ENCODE results near the gene ABHD11.
"Not testable (repeated sequence)": the region's sequence is repeated elsewhere in the genome, so short reads cannot be mapped to it uniquely, and the experiment has no call there.

Gene ABHD11

GRCh38 chr7:73722785-73723184, 15.8 kb downstream of the ABHD11 start:
- Histone ChIP-seq H3K9me3 (ENCODE audit: control insufficient read depth, insufficient read depth, low read length) (no peaks in the 10 kb centered on the region), H3K27ac (ENCODE audit: low read depth, low read length) (no peak overlapping the region), H3K4me1 (ENCODE audit: control insufficient read depth, low read length) (peaks cover 23% of the 10 kb centered on the region), H3K4me2 (ENCODE audit: low read length) (no peak overlapping the region), H3K36me3 (ENCODE audit: control insufficient read depth, low read length) (no peaks in the 10 kb centered on the region), H3K79me2 (ENCODE audit: control insufficient read depth, low read length) (peaks cover 11% of the 10 kb centered on the region), H3K27me3 (ENCODE audit: control insufficient read depth, low read length) (peaks cover 45% of the 10 kb centered on the region), H3F3A (ENCODE audit: control insufficient read depth, insufficient read depth) (no peaks in the 10 kb centered on the region), H3K9me2 (replicated peaks; ENCODE audit: control insufficient read depth, low read length) (no peaks in the 10 kb centered on the region), H3K4me3 (ENCODE audit: low read length) (no peak overlapping the region), H4K20me1 (ENCODE audit: control insufficient read depth, insufficient read depth, low read depth, low read length) (peaks cover 11% of the 10 kb centered on the region; the same call in 1 of the 2 replicates)
- no peak for TF ChIP-seq CTCF (IDR thresholded peaks at IDR 0.05; ENCODE audit: low read depth, low read length, poor library complexity, severe bottlenecking)
- TF ChIP-seq EZH2phosphoT487 (IDR thresholded peaks at IDR 0.05; ENCODE audit: borderline replicate concordance, low read length): no peak

- Histone ChIP-seq H3K4me1 (ENCODE audit: control insufficient read depth, low read length) (peaks cover 23% of the 10 kb centered on the region), H3K79me2 (ENCODE audit: control insufficient read depth, low read length) (peaks cover 13% of the 10 kb centered on the region), H3K27me3 (ENCODE audit: control insufficient read depth, low read length) (peaks cover 48% of the 10 kb centered on the region), H4K20me1 (ENCODE audit: control insufficient read depth, insufficient read depth, low read depth, low read length) (peaks cover 15% of the 10 kb centered on the region; the same call in 1 of the 2 replicates)
- not testable (repeated sequence) for H3K4me2 ChIP-seq (ENCODE audit: low read length); H3F3A ChIP-seq (ENCODE audit: control insufficient read depth, insufficient read depth); H3K4me3 ChIP-seq (ENCODE audit: low read length); H3K9me3 ChIP-seq (ENCODE audit: control insufficient read depth, insufficient read depth, low read length); H3K27ac ChIP-seq (ENCODE audit: low read depth, low read length); H3K9me2 ChIP-seq (replicated peaks; ENCODE audit: control insufficient read depth, low read length); H3K36me3 ChIP-seq (ENCODE audit: control insufficient read depth, low read length)
Measured at GRCh38 chr7:73722182-73722581, 16.4 kb downstream of the ABHD11 start.

- H3K27ac ChIP-seq (ENCODE audit: low read depth, low read length): no peak overlapping the region
- no peaks in the 10 kb centered on the region for H3K36me3 ChIP-seq (ENCODE audit: control insufficient read depth, low read length)
- H3K4me1 ChIP-seq (ENCODE audit: control insufficient read depth, low read length): peaks cover 23% of the 10 kb centered on the region
- H3K79me2 ChIP-seq (ENCODE audit: control insufficient read depth, low read length): peaks cover 13% of the 10 kb centered on the region
- H4K20me1 ChIP-seq (ENCODE audit: control insufficient read depth, insufficient read depth, low read depth, low read length): peaks cover 15% of the 10 kb centered on the region; the same call in 1 of the 2 replicates
- no peak overlapping the region for H3K4me2 ChIP-seq (ENCODE audit: low read length)
- H3K9me3 ChIP-seq (ENCODE audit: control insufficient read depth, insufficient read depth, low read length): no peaks in the 10 kb centered on the region
- H3K9me2 ChIP-seq (replicated peaks; ENCODE audit: control insufficient read depth, low read length): no peaks in the 10 kb centered on the region
- H3K27me3 ChIP-seq (ENCODE audit: control insufficient read depth, low read length): peaks cover 43% of the 10 kb centered on the region
- no peaks in the 10 kb centered on the region for H3F3A ChIP-seq (ENCODE audit: control insufficient read depth, insufficient read depth)
- TF ChIP-seq EZH2phosphoT487 (IDR thresholded peaks at IDR 0.05; ENCODE audit: borderline replicate concordance, low read length) (no peak), CTCF (IDR thresholded peaks at IDR 0.05; ENCODE audit: low read depth, low read length, poor library complexity, severe bottlenecking) (no peak)
- no peak overlapping the region for H3K4me3 ChIP-seq (ENCODE audit: low read length)
Measured at GRCh38 chr7:73721377-73721817, 17.2 kb downstream of the ABHD11 start.

- Histone ChIP-seq H3K79me2 (ENCODE audit: control insufficient read depth, low read length) (peaks cover 13% of the 10 kb centered on the region), H3K4me1 (ENCODE audit: control insufficient read depth, low read length) (peaks cover 30% of the 10 kb centered on the region), H4K20me1 (ENCODE audit: control insufficient read depth, insufficient read depth, low read depth, low read length) (peaks cover 22% of the 10 kb centered on the region; the same call in 1 of the 2 replicates), H3K27me3 (ENCODE audit: control insufficient read depth, low read length) (peaks cover 38% of the 10 kb centered on the region)
- not testable (repeated sequence) for H3K4me2 ChIP-seq (ENCODE audit: low read length); H3K4me3 ChIP-seq (ENCODE audit: low read length); H3K36me3 ChIP-seq (ENCODE audit: control insufficient read depth, low read length); H3K9me2 ChIP-seq (replicated peaks; ENCODE audit: control insufficient read depth, low read length); H3K9me3 ChIP-seq (ENCODE audit: control insufficient read depth, insufficient read depth, low read length); H3K27ac ChIP-seq (ENCODE audit: low read depth, low read length); H3F3A ChIP-seq (ENCODE audit: control insufficient read depth, insufficient read depth)
Measured at GRCh38 chr7:73720443-73720842, 18.2 kb downstream of the ABHD11 start.

Measured in DOHH2 (cell line).